Coronary artery (tissue), 2 donors: Measurements from ENCODE around the gene LDLRAD4.

ENCODE experiments used
- DNase-seq: peaks from one replicate; pipeline ENCODE4 v3.0.0-alpha.2; 2017; ENCODE audit warnings: low spot score
- H3K27ac ChIP-seq, 2 donors: fragments of 200-600 bp; sonication (generic); one replicate each; pipeline ENCODE4 v1.5.1; 2016 to 2019
- H3K4me3 ChIP-seq: fragments of 200-600 bp; sonication (generic); 2 replicates; pipeline ENCODE4 v1.5.1; 2016; ENCODE audit warnings: mild to moderate bottlenecking, moderate library complexity
- TF ChIP-seq, protein P1 (sequence below): fragments of 200-600 bp; sonication (generic); IDR thresholded peaks from one replicate; pipeline ENCODE4 v1.5.1; 2019; ENCODE audit warnings: antibody characterized with exemption

LDLRAD4 gene

DNA sequence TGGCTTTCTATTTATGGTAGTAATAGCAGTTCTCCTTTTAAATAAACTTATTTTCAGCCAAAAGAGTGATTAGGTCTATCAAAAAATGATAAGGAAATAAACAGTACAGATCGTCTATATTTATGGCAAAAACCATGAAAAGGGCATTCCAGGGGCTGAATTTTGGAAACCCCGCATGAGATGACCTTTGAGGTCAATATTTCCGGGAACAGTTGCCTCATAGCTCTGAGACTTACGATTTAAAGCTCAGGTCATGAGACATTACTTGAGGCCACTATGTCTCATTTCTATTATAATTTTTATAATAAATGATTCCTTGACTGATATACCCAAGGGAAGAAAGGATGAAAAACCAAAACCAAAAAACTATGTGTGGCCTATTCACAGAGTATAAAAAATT lies 101.1 kb downstream of the LDLRAD4 start:
- peak overlapping the region; percentile 24 for H3K4me3 ChIP-seq

GRCh38 chr18:13320096-13320495 lies 101.5 kb downstream of the LDLRAD4 start:
- no peak for DNase-seq
- Histone ChIP-seq H3K4me3 (no peak overlapping the region), H3K27ac (peak overlapping the region; percentile 40 to 74)
- TF ChIP-seq, protein P1, sequence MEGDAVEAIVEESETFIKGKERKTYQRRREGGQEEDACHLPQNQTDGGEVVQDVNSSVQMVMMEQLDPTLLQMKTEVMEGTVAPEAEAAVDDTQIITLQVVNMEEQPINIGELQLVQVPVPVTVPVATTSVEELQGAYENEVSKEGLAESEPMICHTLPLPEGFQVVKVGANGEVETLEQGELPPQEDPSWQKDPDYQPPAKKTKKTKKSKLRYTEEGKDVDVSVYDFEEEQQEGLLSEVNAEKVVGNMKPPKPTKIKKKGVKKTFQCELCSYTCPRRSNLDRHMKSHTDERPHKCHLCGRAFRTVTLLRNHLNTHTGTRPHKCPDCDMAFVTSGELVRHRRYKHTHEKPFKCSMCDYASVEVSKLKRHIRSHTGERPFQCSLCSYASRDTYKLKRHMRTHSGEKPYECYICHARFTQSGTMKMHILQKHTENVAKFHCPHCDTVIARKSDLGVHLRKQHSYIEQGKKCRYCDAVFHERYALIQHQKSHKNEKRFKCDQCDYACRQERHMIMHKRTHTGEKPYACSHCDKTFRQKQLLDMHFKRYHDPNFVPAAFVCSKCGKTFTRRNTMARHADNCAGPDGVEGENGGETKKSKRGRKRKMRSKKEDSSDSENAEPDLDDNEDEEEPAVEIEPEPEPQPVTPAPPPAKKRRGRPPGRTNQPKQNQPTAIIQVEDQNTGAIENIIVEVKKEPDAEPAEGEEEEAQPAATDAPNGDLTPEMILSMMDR: no peak

More for the DNA sequence above, 101.1 kb downstream of the LDLRAD4 start:
- DNase-seq: no peak
- peak overlapping the region; percentile 74 to 80 for H3K27ac ChIP-seq
- TF ChIP-seq, protein P1: no peak

GRCh38 chr18:13320891-13321425 lies 102.4 kb downstream of the LDLRAD4 start:
- DNase-seq: no peak
- TF ChIP-seq, protein P1: no peak
- H3K27ac ChIP-seq: peak overlapping the region; percentile 40 to 74

DNA sequence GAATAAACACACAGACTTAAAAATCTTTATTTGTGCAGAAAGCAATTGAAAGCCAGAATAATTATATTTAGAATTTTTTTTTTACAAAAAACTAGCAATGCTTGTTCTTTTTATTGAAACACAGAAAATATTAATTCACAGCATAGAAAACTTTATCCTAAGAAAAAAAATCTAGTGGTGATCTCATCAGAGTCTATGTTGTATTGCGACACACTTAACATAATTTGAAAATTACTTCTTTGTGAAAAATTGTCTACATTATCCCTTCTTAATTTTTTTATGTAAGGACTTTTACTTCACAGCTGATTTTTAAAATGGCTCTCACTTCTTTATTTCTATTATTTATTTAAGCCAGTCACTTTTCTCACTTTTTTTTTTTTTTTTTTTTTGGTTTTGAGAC lies 103.4 kb downstream of the LDLRAD4 start:
- Histone ChIP-seq H3K4me3 (no peak overlapping the region), H3K27ac (no peak overlapping the region)
- DNase-seq: no peak
- TF ChIP-seq, protein P1: no peak

More at GRCh38 chr18:13320891-13321425, 102.4 kb downstream of the LDLRAD4 start:
- H3K4me3 ChIP-seq: no peak overlapping the region

DNA sequence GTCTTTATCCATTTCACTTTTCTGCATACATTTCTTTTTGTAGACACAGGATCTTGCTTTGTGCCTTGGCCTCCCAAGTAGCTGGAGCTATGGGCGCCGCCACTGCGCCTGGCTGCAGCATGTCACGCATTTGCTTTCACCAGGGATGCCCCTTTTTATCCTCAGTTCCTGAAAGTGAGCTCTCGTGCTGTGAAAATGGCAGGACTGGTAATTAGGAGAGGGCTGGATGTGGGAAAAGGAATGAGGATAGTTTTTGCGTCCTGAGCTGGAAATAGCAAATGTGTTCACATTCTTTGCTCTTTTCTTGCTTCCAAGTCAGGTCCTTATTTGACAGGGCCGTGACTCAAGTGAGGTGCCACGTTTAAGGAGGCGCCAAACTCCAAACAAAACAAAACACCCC lies 104.6 kb downstream of the LDLRAD4 start:
- TF ChIP-seq, protein P1: no peak
- no peak for DNase-seq
- no peak overlapping the region for H3K27ac ChIP-seq
- H3K4me3 ChIP-seq: no peak overlapping the region

GRCh38 chr18:13324880-13325279 lies 106.3 kb downstream of the LDLRAD4 start:
- TF ChIP-seq, protein P1: no peak
- no peak for DNase-seq
- Histone ChIP-seq H3K4me3 (no peak overlapping the region), H3K27ac (no peak overlapping the region)

GRCh38 chr18:13328213-13328612 lies 109.7 kb downstream of the LDLRAD4 start:
- TF ChIP-seq, protein P1: no peak
- DNase-seq: no peak
- Histone ChIP-seq H3K27ac (no peak overlapping the region), H3K4me3 (no peak overlapping the region)
